AG09309 (cell line): ENCODE results near the gene IMPG2.

Experiments used
- DNase-seq: peaks from one replicate; pipeline ENCODE4 v3.0.0-alpha.2; 2010; ENCODE audit warnings: low read depth
- H3K4me3 ChIP-seq: 2 replicates; pipeline ENCODE4 v1.5.1; 2011; ENCODE audit warnings: mild to moderate bottlenecking, low read depth, low read length, moderate library complexity; ENCODE audit not compliant: control insufficient read depth
- CTCF ChIP-seq: IDR thresholded peaks from 2 replicates; pipeline ENCODE4 v1.5.1; 2011; ENCODE audit warnings: mild to moderate bottlenecking, low read depth, low read length, inconsistent platforms; ENCODE audit not compliant: insufficient read depth, control insufficient read depth; ENCODE audit errors: missing control alignments

Gene IMPG2

GRCh38 chr3:101320475-101320874, at the start of gene IMPG2:
IMPG2 (minus strand) TSS chr3:101320575; CDS start chr3:101320372, 203 bp downstream.
- TF ChIP-seq CTCF = no peak
- H3K4me3 ChIP-seq = no peak within 1 kb of the TSS
- DNase-seq = no peak

GRCh38 chr3:101362406-101362805, 42.0 kb upstream of the IMPG2 start:
- TF ChIP-seq CTCF = no peak
- no peak overlapping the region for H3K4me3 ChIP-seq
- DNase-seq = no peak

- no peak overlapping the region for H3K4me3 ChIP-seq
- DNase-seq = no peak
- no peak for TF ChIP-seq CTCF
Observed at GRCh38 chr3:101351829-101352228, 31.5 kb upstream of the IMPG2 start.

GRCh38 chr3:101340591-101340990, 20.2 kb upstream of the IMPG2 start:
- no peak overlapping the region for H3K4me3 ChIP-seq
- no peak for TF ChIP-seq CTCF
- peak; percentile 24 for DNase-seq

GRCh38 chr3:101333883-101334282, 13.5 kb upstream of the IMPG2 start:
- no peak overlapping the region for H3K4me3 ChIP-seq
- no peak for TF ChIP-seq CTCF
- DNase-seq = no peak

- no peak overlapping the region for H3K4me3 ChIP-seq
- DNase-seq = no peak
- no peak for TF ChIP-seq CTCF
Observed at GRCh38 chr3:101329016-101329673, 8.8 kb upstream of the IMPG2 start.
